KMS-11 (cell line): ENCODE data around the gene CIB4.

Source experiments
- H2AFZ ChIP-seq: fragments of 200-600 bp; sonication (generic); 2 replicates; pipeline ENCODE4 v1.6.1; 2016; ENCODE audit warnings: antibody characterized with exemption, mixed run types, low read depth
- H3K27ac ChIP-seq: fragments of 200-600 bp; sonication (generic); 2 replicates; pipeline ENCODE4 v1.6.1; 2016; ENCODE audit warnings: mild to moderate bottlenecking, mixed run types
- H3K27me3 ChIP-seq: fragments of 200-600 bp; sonication (generic); 2 replicates; pipeline ENCODE4 v1.6.1; 2017; ENCODE audit warnings: mild to moderate bottlenecking, low read depth, mixed run types, moderate library complexity; ENCODE audit not compliant: insufficient read depth
- H3K36me3 ChIP-seq: fragments of 200-600 bp; sonication (generic); 2 replicates; pipeline ENCODE4 v1.6.1; 2017; ENCODE audit warnings: mild to moderate bottlenecking, mixed run types; ENCODE audit not compliant: insufficient read depth
- H3K4me1 ChIP-seq: fragments of 200-600 bp; sonication (generic); 2 replicates; pipeline ENCODE4 v1.6.1; 2016; ENCODE audit warnings: mild to moderate bottlenecking, low read depth, mixed run types; ENCODE audit not compliant: poor library complexity, severe bottlenecking
- H3K4me2 ChIP-seq: fragments of 200-600 bp; sonication (generic); 2 replicates; pipeline ENCODE4 v1.7.0; 2016; ENCODE audit warnings: mild to moderate bottlenecking, mixed run types
- H3K4me3 ChIP-seq: fragments of 200-600 bp; sonication (generic); IDR thresholded peaks from 2 replicates; pipeline ENCODE4 v1.6.1; 2017; ENCODE audit warnings: low read depth, low read length, mixed read lengths; ENCODE audit not compliant: insufficient read depth
- H3K79me2 ChIP-seq: fragments of 200-600 bp; sonication (generic); 2 replicates; pipeline ENCODE4 v1.6.1; 2016; ENCODE audit warnings: low read depth, mixed run types; ENCODE audit not compliant: insufficient read depth
- H3K9ac ChIP-seq: fragments of 200-600 bp; sonication (generic); 2 replicates; pipeline ENCODE4 v1.6.1; 2016; ENCODE audit warnings: mild to moderate bottlenecking, mixed run types
- H4K20me1 ChIP-seq: fragments of 200-600 bp; sonication (generic); 2 replicates; pipeline ENCODE4 v1.6.1; 2016; ENCODE audit warnings: mild to moderate bottlenecking, mixed run types; ENCODE audit not compliant: insufficient read depth
- CTCF ChIP-seq: fragments of 200-600 bp; sonication (generic); conservative IDR thresholded peaks from 2 replicates; pipeline ENCODE4 v1.6.1; 2017; ENCODE audit warnings: low read depth, mild to moderate bottlenecking, antibody characterized with exemption, low read length, moderate library complexity, mixed read lengths

CIB4 gene

GRCh38 chr2:26555246-26556133, 85.7 kb downstream of the CIB4 start:
- Histone ChIP-seq H4K20me1 (no peaks in the 10 kb centered on the region), H3K27me3 (peaks cover 67% of the 10 kb centered on the region), H3K36me3 (no peaks in the 10 kb centered on the region), H3K27ac (no peak overlapping the region), H3K79me2 (no peaks in the 10 kb centered on the region), H3K9ac (no peak overlapping the region), H3K4me2 (no peak overlapping the region), H2AFZ (no peak overlapping the region), H3K4me3 (no peak overlapping the region), H3K4me1 (no peaks in the 10 kb centered on the region)
- TF ChIP-seq CTCF, result no peak

- H3K36me3 ChIP-seq, result no peaks in the 10 kb centered on the region
- H3K4me2 ChIP-seq, result no peak overlapping the region
- H3K27ac ChIP-seq, result no peak overlapping the region
- H3K9ac ChIP-seq, result no peak overlapping the region
- peaks cover 40% of the 10 kb centered on the region for H3K27me3 ChIP-seq
- no peak for TF ChIP-seq CTCF
- no peaks in the 10 kb centered on the region for H3K4me1 ChIP-seq
- no peaks in the 10 kb centered on the region for H4K20me1 ChIP-seq
- no peaks in the 10 kb centered on the region for H3K79me2 ChIP-seq
- no peak overlapping the region for H2AFZ ChIP-seq
- no peak overlapping the region for H3K4me3 ChIP-seq
These were observed 88.4 kb downstream of the CIB4 start for GRCh38 chr2:26552641-26553374.

- H3K4me2 ChIP-seq, result no peak overlapping the region
These were observed 90.7 kb downstream of the CIB4 start for GRCh38 chr2:26550276-26551015.

More at GRCh38 chr2:26550276-26551015, 90.7 kb downstream of the CIB4 start:
- Histone ChIP-seq H4K20me1 (no peaks in the 10 kb centered on the region), H3K36me3 (no peaks in the 10 kb centered on the region), H3K27ac (no peak overlapping the region), H3K4me3 (no peak overlapping the region), H3K79me2 (no peaks in the 10 kb centered on the region), H3K9ac (no peak overlapping the region), H3K27me3 (peaks cover 18% of the 10 kb centered on the region; the same call in 1 of the 2 replicates), H3K4me1 (no peaks in the 10 kb centered on the region), H2AFZ (no peak overlapping the region)
- no peak for TF ChIP-seq CTCF
